Fibroblast of lung (primary cell): ENCODE measurements around the gene CD68.

ENCODE experiments used
- CTCF ChIP-seq, 2 donors: IDR thresholded peaks in 1 of 2; conservative IDR thresholded peaks in 1 of 2; 1 replicate in 1 of 2; 2 replicates in 1 of 2; pipeline ENCODE4 v1.5.1; 2011 to 2012; ENCODE audit warnings: low read length in 2 of 2, control low read depth in 1 of 2, inconsistent platforms in 1 of 2, low read depth in 1 of 2, mild to moderate bottlenecking in 1 of 2
- EZH2 ChIP-seq: IDR thresholded peaks from 2 replicates; pipeline ENCODE4 v1.5.1; 2012; ENCODE audit warnings: low read length, control low read depth, mild to moderate bottlenecking; ENCODE audit errors: missing control alignments

GRCh38 chr17:7555320-7555948, 24.0 kb upstream of the CD68 start:
- peak in 1 of 2 donors; percentile 4 for TF ChIP-seq CTCF (conservative IDR thresholded peaks at IDR 0.05 in 1 of 2, IDR thresholded peaks at IDR 0.05 in 1 of 2; ENCODE audit: low read depth in 1 of 2, low read length in 2 of 2)
- TF ChIP-seq EZH2, result no peak
